Thyroid gland (tissue), 4 donors: ENCODE data around the gene SPATA24.

Experiments
- CTCF ChIP-seq, 6 experiments: fragments of 200-600 bp in 3 of 6; fragments of 450-650 bp in 3 of 6; sonication (generic) in 3 of 6; IDR thresholded peaks; one replicate each; pipeline ENCODE4 v1.5.1; 2016 to 2019; ENCODE audit warnings: antibody characterized with exemption in 6 of 6, mild to moderate bottlenecking in 2 of 6, inconsistent platforms in 1 of 6, moderate library complexity in 1 of 6
- POLR2A ChIP-seq, 2 donors: fragments of 450-650 bp; IDR thresholded peaks; one replicate each; pipeline ENCODE4 v1.6.1; 2017; ENCODE audit warnings: antibody characterized with exemption in 2 of 2, mild to moderate bottlenecking in 2 of 2, moderate library complexity in 1 of 2

- TF ChIP-seq CTCF (IDR thresholded peaks at IDR 0.05): no peak
- no peak for TF ChIP-seq POLR2A (IDR thresholded peaks at IDR 0.05)
Measured at GRCh38 chr5:139388198-139388821, 15.6 kb downstream of the SPATA24 start.
